LNCAP (cell line): Measurements from ENCODE around the gene CXCL13.

Experiments
- CTCF ChIP-seq: fragments of 450-650 bp; IDR thresholded peaks from 2 replicates; pipeline ENCODE4 v1.5.1; 2017; ENCODE audit warnings: mild to moderate bottlenecking

CXCL13 gene

DNA sequence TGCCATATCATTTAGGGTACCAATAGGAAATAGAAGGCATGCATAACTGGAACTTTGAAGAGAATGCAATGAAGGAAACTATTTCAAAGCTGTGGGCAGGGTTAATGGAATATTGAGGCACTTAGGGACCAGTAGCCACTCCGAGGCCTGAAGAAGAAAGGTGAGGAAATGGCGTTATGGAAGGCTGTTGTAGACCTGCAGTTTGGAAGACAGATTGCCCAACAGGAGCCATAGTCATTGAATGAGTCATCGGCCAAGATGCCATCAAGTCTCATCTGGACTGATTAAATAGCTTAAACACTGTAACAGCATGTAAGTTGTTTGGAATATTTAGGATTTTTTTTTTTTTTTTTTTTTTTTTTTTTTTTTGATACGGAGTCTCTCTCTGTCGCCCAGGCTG is 11.6 kb downstream of the CXCL13 start:
- TF ChIP-seq CTCF: no peak

GRCh38 chr4:77618383-77619241 is 13.0 kb downstream of the CXCL13 start:
- peak; percentile 81 for TF ChIP-seq CTCF

GRCh38 chr4:77619408-77619807 is 13.8 kb downstream of the CXCL13 start:
- no peak for TF ChIP-seq CTCF

- TF ChIP-seq CTCF: no peak
Observed at GRCh38 chr4:77621254-77621653, 15.6 kb downstream of the CXCL13 start.

DNA sequence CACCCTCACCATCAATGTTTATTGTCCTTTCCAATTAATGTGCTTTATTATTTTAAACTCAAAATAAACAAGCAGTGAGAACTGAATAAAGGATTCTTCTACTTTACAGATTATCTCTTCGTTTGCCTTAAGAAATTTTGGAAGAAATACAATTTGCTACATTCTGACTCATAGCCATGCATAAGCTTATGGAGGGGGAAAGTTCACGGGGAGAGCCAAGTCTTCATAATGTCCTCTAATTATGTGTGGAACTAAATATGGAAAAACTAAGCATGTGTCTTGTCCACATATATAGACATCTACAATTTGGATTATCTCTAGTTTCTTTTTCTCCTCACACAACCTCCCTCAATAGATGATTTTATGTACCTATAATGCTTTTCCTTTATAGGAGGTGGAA is 17.5 kb downstream of the CXCL13 start:
- TF ChIP-seq CTCF: no peak

DNA sequence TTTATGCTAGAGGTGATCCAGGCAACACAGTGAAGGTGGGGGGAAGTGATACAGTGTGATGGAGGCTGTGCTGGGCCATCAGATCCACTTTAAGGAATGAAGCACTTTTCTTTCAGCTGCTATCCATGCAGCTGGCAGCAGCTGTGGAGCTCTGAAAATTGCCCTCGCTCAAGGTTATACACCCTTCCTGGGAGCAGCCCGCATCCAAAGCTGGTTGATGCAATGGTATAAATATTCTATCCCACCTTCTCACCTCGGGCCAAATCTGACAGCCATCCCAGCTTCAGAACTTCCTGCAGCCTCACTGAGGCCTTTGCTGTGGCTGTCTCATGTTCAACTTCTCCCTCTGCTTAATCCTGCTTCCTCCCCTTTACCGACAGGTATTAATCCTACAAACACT is 18.6 kb downstream of the CXCL13 start:
- no peak for TF ChIP-seq CTCF

- TF ChIP-seq CTCF: no peak
Observed at GRCh38 chr4:77625485-77625884, 19.9 kb downstream of the CXCL13 start.

DNA sequence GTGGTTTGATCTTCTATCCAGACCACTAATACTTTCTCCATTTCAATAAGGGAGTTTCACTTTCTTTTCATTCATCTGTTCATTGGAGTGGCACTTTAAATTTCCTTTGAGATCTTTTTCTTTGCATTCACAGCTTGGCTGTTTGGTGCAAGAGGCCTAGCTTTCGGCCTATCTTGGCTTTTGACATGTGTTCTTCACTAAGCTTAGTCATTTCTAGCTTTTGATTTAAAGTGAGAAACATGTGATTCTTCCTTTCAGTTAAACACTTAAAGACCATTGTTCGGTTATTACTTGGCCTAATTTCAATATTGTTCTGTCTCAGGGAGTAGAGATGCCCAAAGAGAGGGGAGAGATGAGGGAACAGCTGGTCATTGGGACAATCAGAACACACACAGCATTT is 24.3 kb downstream of the CXCL13 start:
- no peak for TF ChIP-seq CTCF
